ENCODE results near the gene P4HA1.
"Not testable (repeated sequence)": the region's sequence is repeated elsewhere in the genome, so short reads cannot be mapped to it uniquely, and the experiment has no call there.

The P4HA1 gene

DNA sequence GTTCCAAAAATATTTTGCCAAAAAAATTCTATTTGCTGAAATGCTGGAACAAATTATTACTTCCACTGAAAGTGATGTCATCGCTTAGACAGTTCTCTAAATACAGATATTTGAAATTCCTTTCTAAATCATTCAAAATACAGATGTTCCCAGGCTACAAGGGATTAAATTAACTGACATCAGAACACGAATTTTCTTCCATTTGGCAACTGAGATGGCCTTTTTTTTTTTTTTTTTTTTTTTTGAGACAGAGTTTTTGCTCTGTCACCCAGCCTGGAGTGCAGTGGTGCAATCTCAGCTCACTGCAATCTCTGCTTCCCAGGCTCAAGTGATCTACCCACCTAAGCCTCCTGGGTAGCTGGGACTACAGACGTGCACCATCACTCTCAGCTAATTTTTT lies 57.0 kb downstream of the P4HA1 start:
- no peak for DNase-seq

GRCh38 chr10:73036285-73036684 lies 60.4 kb downstream of the P4HA1 start:
- not testable (repeated sequence) for DNase-seq

- no peak for DNase-seq
Measured at GRCh38 chr10:73032536-73032935, 64.1 kb downstream of the P4HA1 start.

DNA sequence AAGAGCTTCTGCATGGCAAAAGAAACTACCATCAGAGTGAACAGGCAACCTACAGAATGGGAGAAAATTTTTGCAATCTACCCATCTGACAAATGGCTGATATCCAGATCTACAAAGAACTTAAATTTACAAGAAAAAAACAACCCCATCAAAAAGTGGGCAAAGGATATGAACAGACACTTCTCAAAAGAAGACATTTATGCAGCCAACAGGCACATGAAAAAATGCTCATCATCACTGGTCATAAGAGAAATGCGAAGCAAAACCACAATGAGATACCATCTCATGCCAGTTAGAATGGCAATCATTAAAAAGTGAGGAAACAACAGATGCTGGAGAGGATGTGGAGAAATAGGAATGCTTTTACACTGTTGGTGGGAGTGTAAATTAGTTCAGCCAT lies 70.0 kb downstream of the P4HA1 start:
- not testable (repeated sequence) for DNase-seq

- not testable (repeated sequence) for DNase-seq
Measured at GRCh38 chr10:73023455-73024070, 73.1 kb downstream of the P4HA1 start.

DNA sequence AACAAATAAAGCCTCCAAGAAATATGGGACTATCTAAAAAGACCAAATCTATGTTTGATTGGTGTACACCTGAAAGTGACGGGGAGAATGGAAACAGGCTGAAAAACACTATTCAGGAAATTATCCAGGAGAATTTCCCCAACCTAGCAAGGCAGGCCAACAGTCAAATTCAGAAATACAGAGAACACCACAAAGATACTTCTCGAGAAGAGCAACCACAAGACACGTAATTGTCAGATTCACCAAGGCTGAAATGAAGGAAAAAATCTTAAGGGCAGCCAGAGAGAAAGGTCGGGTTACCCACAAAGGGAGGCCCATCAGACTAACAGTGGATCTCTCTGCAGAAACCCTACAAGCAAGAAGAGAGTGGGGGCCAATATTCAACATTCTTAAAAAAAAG lies 73.7 kb downstream of the P4HA1 start:
- DNase-seq = not testable (repeated sequence)

DNA sequence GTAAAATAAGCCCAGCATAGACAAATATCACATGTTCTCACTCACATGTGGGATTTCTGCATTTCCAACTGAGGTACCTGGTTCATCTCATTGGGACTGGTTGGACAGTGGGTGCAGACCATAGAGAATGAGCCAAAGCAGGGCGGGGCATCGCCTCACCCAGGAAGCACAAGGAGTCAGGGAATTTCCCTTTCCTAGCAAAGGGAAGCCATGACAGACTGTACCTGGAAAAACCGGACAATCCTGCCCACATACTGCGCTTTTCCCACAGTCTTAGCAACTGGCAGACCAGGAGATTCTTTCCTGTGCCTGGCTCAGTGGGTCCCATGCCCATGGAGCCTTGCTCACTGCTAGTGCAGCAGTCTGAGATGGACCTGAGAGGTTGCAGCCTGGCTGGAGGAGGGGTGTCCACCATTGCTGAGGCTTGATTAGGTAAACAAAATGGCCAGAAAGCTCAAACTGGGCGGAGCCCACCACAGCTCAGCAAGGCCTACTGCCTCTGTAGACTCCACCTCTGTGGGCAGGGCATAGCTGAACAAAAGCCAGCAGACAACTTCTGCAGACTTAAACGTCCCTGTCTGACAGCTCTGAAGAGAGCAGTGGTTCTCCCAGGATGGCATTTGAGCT lies 75.0 kb downstream of the P4HA1 start:
- DNase-seq = not testable (repeated sequence)

- no peak for DNase-seq
Measured at GRCh38 chr10:73021050-73021449, 75.6 kb downstream of the P4HA1 start.

DNA sequence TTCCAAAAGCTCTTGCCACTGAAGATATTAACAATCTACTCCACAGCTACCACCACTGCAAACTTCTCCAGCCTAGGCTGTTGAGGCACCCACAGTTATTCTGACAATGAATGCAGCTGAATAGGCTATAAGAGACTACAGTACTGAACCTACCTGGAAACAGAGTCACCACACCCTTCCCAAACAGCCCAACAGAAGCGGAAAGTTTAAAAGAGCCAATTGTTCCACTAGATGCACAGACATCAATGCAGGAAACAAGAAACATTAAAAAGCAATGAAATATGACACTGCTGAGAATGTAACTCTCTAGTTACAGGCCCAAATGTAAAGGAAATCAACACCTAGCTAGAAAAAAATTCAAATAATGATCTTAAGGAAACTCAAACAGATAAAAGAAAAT lies 77.6 kb downstream of the P4HA1 start:
- no peak for DNase-seq

GRCh38 chr10:73018632-73019031 lies 78.0 kb downstream of the P4HA1 start:
- DNase-seq = no peak

- no peak for DNase-seq
Measured at GRCh38 chr10:73017955-73018480, 78.6 kb downstream of the P4HA1 start.

GRCh38 chr10:73015779-73016178 lies 80.9 kb downstream of the P4HA1 start:
- no peak for DNase-seq

DNA sequence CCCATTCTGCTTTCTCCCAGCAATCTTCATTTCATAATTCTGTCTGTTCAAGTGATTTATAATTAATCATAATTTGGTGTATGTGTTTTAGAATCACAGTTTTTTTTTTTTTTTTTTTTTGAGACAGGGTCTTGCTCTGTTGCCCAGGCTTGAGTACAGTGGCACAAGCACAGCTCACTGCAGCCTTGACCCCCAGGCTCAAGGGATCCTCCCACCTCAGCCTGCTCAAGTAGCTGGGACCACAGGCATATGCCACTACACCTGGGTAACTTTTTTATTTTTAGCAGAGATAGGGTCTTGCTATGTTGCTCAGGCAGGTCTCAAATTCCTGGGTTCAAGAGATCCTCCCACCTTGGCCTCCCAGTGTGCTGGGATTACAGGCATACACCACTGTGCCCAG lies 92.8 kb downstream of the P4HA1 start:
- DNase-seq = no peak

DNA sequence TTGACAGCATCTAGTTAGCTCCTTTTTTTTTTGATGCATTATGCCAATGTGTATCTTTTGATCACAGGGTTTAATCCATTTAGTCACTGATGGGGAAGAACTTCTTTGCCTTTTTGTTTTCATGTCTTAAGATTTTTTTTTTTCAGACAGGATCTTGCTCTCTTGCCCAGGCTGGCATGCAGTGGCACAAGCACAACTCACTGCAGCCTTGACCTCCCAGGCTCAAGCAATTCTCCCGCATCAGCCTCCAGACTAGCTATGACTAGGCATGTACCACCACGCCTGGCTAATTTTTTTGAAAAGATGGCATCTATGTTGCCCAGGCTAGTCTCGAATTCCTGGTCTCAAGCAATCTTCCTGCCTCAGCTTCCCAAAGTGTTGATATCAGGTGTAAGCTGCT lies 95.7 kb downstream of the P4HA1 start:
- no peak for DNase-seq

- DNase-seq = no peak
Measured at GRCh38 chr10:72997099-72997498, 99.6 kb downstream of the P4HA1 start.

DNA sequence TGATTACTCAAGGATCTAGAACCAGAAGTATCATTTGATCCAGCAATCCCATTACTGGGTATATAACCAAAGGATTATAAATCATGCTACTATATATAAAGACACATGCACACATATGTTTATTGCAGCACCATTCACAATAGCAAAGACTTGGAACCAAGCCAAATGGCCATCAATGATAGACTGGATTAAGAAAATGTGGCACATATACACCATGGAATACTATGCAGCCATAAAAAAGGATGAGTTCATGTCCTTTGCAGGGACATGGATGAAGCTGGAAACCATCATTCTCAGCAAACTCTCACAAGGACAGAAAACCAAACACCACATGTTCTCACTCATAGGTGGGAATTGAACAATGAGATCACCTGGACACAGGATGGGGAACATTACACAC lies 101.2 kb downstream of the P4HA1 start:
- DNase-seq = not testable (repeated sequence)

GRCh38 chr10:72989771-72990170 lies 106.9 kb downstream of the P4HA1 start:
- not testable (repeated sequence) for DNase-seq

DNA sequence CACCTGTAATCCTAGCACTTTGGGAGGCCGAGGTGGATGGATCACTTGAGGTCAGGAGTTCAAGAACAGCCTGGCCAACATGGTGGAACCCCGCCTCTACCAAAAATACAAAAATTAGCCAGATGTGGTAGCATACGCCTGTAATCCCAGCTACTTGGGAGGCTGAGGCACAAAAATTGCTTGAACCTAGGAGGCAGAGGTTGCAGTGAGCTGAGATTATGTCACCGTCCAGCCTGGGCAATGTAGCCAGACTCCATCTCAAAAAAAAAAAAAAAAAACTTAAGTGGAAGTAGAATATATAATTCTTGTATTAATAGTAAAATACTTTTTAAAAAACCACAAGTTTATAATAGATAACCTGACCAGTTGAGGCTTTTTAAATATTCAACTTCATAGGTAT lies 112.0 kb downstream of the P4HA1 start:
- DNase-seq = not testable (repeated sequence)

DNA sequence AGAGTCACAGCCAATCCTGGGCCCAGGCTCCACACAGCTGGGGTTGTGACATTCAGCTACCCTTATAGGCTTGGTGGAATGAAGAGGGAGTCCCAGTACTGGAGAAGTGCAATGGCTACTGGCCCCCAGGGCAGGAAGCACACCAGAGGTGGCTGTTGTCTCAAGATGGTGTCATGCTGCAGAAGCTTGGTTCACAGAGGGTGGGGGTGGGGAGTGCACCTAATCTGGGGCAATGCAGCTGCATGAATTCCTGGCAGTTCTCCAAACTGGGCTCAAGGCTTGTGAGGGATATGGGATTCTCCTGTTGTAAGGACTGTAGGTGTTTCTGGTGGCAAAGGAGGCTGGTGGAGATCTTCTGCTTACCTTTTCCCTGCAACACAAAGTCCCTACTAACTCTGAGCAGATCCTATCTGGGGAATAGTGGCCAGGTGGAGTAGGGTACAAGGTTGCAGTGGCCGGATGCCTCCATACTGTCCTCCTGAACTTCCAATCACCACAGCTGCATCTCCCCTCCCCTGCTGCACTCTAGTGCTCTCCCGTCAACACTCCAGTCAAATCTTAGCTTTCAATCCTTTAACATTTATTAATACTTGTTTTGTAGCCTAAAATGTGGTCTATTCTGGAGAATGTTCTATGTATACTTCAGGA lies 114.7 kb downstream of the P4HA1 start:
- DNase-seq = no peak

DNA sequence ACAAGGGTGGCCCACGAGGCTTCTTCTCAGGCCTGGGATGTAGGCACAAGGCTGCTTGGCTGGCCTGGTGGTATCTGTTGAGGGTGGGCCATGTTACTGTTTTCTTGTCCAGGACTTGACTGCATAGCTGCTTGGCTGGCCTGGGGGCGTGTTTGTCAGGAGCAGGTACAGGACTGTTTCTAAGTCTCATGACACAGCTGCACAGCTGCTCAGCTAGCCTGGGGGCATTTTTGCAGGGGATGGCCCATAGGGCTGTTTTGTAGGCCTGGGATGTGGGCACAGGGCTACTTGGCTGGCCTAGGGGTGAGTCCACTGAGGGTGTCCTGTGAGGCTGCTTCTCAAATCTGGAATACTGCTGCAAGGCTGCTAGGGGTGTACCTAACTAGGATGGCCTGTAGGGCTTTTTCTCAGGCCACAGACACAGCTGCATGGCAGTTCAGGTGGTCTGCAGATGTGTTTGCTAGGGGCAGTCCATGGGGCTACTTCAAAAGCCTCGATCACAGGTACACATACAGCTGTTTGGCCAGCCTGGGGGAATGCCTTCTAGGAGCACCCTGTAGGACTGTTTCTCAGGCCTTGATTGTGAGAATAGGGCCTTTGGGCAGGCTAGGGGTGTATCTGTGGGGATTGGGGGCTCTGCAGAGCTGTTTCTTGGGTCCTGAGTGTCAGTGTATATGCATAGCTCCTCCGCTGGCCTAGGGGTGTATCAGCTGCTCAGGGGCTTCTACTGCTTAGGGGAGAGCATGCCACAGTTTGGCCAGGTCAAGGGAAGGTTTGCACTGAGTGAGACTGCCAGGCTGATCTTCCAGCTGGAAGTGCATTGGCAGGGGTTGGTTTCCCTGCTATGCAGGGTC lies 115.4 kb downstream of the P4HA1 start:
- DNase-seq = no peak

- DNase-seq = no peak
Measured at GRCh38 chr10:72980348-72980747, 116.3 kb downstream of the P4HA1 start.

DNA sequence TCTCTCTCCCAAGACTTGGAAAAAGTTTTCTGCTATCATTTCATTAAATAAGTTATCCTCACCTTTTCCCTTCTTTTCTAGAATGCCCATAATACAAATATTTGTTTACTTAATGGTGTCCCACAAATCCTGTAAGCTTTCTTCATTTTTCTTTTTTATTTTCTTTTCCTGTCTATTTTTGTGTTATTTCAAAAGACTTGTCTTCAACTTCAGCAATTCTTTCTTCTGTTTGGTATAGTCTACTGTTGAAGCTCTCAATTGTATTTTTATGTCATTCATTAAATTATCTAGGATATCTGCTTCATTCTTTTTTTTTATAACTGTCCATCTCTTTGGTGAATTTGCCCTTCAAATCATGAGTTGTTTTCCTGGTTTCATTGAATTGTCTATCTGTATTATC lies 117.0 kb downstream of the P4HA1 start:
- DNase-seq = no peak

DNA sequence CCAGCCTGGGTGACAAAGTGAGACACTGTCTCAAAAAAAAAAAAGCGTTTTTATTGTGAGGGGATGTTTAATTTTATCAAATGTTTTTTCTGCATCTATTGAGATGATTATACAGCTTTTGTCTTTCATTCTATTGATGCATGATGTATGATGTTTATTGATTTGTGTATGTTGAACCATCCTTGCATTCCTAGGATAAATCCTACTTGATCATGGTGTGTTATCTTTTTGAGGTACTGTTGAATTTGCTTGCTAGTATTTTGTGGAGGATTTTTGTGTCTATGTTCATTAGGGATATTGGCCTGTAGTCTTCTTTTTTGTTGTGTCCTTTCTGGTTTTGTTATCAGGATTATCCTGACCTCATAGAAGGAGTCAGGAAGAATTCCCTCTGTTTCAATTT lies 119.8 kb downstream of the P4HA1 start:
- DNase-seq = no peak
